ENCODE measurements around the gene ATG13. TPM values are rescaled to one million over a fixed set of nuclear protein-coding genes. Genes with fewer than 3 reads are reported as not detected.

Gene ATG13
- total and polyA plus RNA-seq, 2 of the 4 experiments (the other 2 are of a cell fraction), result 43.0 to 49.7 TPM

DNA sequence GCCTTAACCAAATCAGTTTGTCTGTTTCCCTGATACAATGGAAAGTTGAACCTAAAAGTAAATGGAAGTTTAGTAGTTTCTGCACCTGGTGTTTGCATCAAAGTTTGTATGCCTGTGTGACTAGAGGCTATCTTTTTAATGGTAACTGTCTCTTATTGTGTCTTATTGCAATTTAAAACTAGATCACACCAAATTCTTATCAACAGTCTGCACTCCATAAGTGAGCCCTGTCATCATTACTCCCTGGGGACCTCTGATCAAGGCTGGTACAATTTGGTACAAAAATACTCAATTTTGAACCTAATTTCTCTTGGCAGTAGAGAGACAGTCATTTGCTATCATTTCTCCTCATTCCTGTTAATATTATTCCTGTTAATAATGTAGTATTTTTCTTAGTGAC, 45.0 kb downstream of the ATG13 start:
- Histone ChIP-seq H4K91ac (ENCODE audit: insufficient read depth, low read depth, low read length) (no peak overlapping the region), H3K23ac (ENCODE audit: low read depth, low read length) (no peak overlapping the region), H2BK120ac (ENCODE audit: low read depth, low read length) (no peak overlapping the region), H3K56ac (ENCODE audit: extremely low read depth, insufficient read depth, low read length) (no peak overlapping the region), H2AK5ac (ENCODE audit: low read depth, low read length) (no peak overlapping the region), H3K4me2 (ENCODE audit: low read depth, low read length) (no peak overlapping the region), H2AFZ (replicated peaks; ENCODE audit: low read length, poor library complexity) (no peak overlapping the region), H3K36me3 (ENCODE audit: control insufficient read depth, insufficient read depth, low read length) (peaks cover 37% of the 10 kb centered on the region), H2AK9ac (replicated peaks; ENCODE audit: low read depth, low read length, poor library complexity) (no peak overlapping the region), H3K9ac (ENCODE audit: low read depth, low read length) (no peak overlapping the region), H3K9me3 (ENCODE audit: control insufficient read depth, insufficient read depth, low read length) (no peaks in the 10 kb centered on the region), H3K4me3 (ENCODE audit: insufficient read depth, low read depth, low read length) (no peak overlapping the region), H4K20me1 (ENCODE audit: insufficient read depth, low read length) (no peaks in the 10 kb centered on the region), H2BK20ac (ENCODE audit: low read depth, low read length) (no peak overlapping the region), H3K4me1 (ENCODE audit: control insufficient read depth, insufficient read depth, low read length) (peaks cover 10% of the 10 kb centered on the region), H3K14ac (replicated peaks; ENCODE audit: low read depth, low read length) (no peak overlapping the region), H3K79me1 (ENCODE audit: low read depth in 1 of 2, low read length in 2 of 2) (peaks cover 0 to 8% of the 10 kb centered on the region in 2 experiments; a peak in 2 of 4 replicates), H3K4ac (ENCODE audit: low read depth, low read length) (no peak overlapping the region), H2BK15ac (ENCODE audit: low read depth, low read length) (no peak overlapping the region), H3K18ac (ENCODE audit: low read depth, low read length) (no peak overlapping the region), H3K27ac (ENCODE audit: insufficient read depth, low read length) (no peak overlapping the region), H3K9me1 (ENCODE audit: insufficient read depth, low read length) (peaks cover 12% of the 10 kb centered on the region), H4K8ac (ENCODE audit: low read depth in 2 of 2, low read length in 2 of 2) (no peak overlapping the region), H3K27me3 (ENCODE audit: control insufficient read depth, insufficient read depth, low read length) (no peaks in the 10 kb centered on the region), H2BK5ac (ENCODE audit: low read depth, low read length, poor library complexity, severe bottlenecking) (no peak overlapping the region), H4K5ac (ENCODE audit: low read depth, low read length) (no peak overlapping the region)
- ATAC-seq (ENCODE audit: low read depth), result no peak
- in situ Hi-C loops (cut with MboI; ENCODE audit: low sequenced_read_pairs) (no loop called here), dilution Hi-C loops (cut with HindIII; ENCODE audit: low sequenced_read_pairs, unreplicated experiment) (no loop called here), intact Hi-C loops (cut with micrococcal nuclease) (no loop called here)
- ChIA-PET CTCF (no interaction called here), POLR2A (ENCODE audit: unreplicated experiment) (no interaction called here)
- BruUV-seq (replicated peaks), result no TSS peak
- no peak for TF ChIP-seq RCOR1 (IDR thresholded peaks at IDR 0.05; ENCODE audit: insufficient replicate concordance, low read length)
- TF ChIP-seq SMC3 (IDR thresholded peaks at IDR 0.05; ENCODE audit: low read depth, low read length), result no peak
- TF ChIP-seq MXI1 (IDR thresholded peaks at IDR 0.05; ENCODE audit: borderline replicate concordance, low read depth, low read length), result no peak
- no peak for TF ChIP-seq BHLHE40 (IDR thresholded peaks at IDR 0.05; ENCODE audit: low read depth, low read length)
- TF ChIP-seq CEBPB (IDR thresholded peaks at IDR 0.05; ENCODE audit: low read depth, low read length), result no peak
- TF ChIP-seq RAD21 (IDR thresholded peaks at IDR 0.05; ENCODE audit: low read length), result no peak
- no peak for TF ChIP-seq MAZ (IDR thresholded peaks at IDR 0.05; ENCODE audit: borderline replicate concordance, low read depth, low read length)
- no peak for TF ChIP-seq CHD1 (IDR thresholded peaks at IDR 0.05; ENCODE audit: low read depth, low read length)
- TF ChIP-seq MAFK (IDR thresholded peaks at IDR 0.05; ENCODE audit: low read depth, low read length), result no peak
- TF ChIP-seq POLR2A (IDR thresholded peaks at IDR 0.05; ENCODE audit: low read depth, low read length), result no peak
- no peak for DNase-seq

Data from IMR-90 (cell line).